K562 (cell line): ENCODE data around the gene MCC. TPM values are rescaled to one million over a fixed set of nuclear protein-coding genes. Genes with fewer than 3 reads are reported as not detected.

Experiments used
- ARID1B ChIP-seq: fragments of 450-650 bp; IDR thresholded peaks from 2 replicates; pipeline ENCODE4 v1.6.1; 2016; ENCODE audit warnings: antibody characterized with exemption, mild to moderate bottlenecking, inconsistent platforms
- BACH1 ChIP-seq: fragments of 200-800 bp; sonication (Bioruptor generic); IDR thresholded peaks from 2 replicates; pipeline ENCODE4 v1.6.1; 2016; ENCODE audit warnings: missing genetic modification characterization, missing compliant biosample characterization
- EGR1 ChIP-seq: fragments of 450-650 bp; conservative IDR thresholded peaks from 2 replicates; pipeline ENCODE4 v1.6.1; 2017; ENCODE audit warnings: mild to moderate bottlenecking
- GABPB1 ChIP-seq: sonication (generic); formaldehyde crosslinking; IDR thresholded peaks from 2 replicates; pipeline ENCODE4 v1.8.0; 2022; ENCODE audit warnings: mild to moderate bottlenecking, missing genetic modification reagents
- GATA2 ChIP-seq: sonication (generic); formaldehyde crosslinking; IDR thresholded peaks from 2 replicates; pipeline ENCODE4 v1.4.0; 2020; ENCODE audit warnings: mild to moderate bottlenecking, missing genetic modification reagents
- KDM1A ChIP-seq, 2 experiments: fragments of 450-650 bp; IDR thresholded peaks; 2 replicates each; pipeline ENCODE4 v1.6.1; 2016; ENCODE audit warnings: mild to moderate bottlenecking in 2 of 2
- MAFK ChIP-seq: IDR thresholded peaks from 2 replicates; pipeline ENCODE4 v1.6.1; 2011; ENCODE audit warnings: low read length, improper control_type of control experiment
- MAZ ChIP-seq, 2 experiments: fragments of 450-650 bp in 1 of 2; sonication (generic) in 1 of 2; formaldehyde crosslinking; IDR thresholded peaks in 1 of 2; conservative IDR thresholded peaks in 1 of 2; 2 replicates each; pipeline versions ENCODE4 v1.4.0 to v1.5.0; 2020; ENCODE audit warnings: mild to moderate bottlenecking in 1 of 2, missing genetic modification reagents in 1 of 2
- PHB2 ChIP-seq: fragments of 450-650 bp; IDR thresholded peaks from 2 replicates; pipeline ENCODE4 v1.6.1; 2017; ENCODE audit warnings: low read depth
- POLR2AphosphoS5 ChIP-seq: IDR thresholded peaks from 2 replicates; pipeline ENCODE4 v1.6.1; 2011; ENCODE audit warnings: mild to moderate bottlenecking, low read depth, low read length, moderate library complexity; ENCODE audit not compliant: control insufficient read depth, insufficient read depth
- RBFOX2 ChIP-seq: fragments of 200-400 bp; formaldehyde crosslinking; IDR thresholded peaks from 2 replicates; pipeline ENCODE4 v1.6.1; 2017; ENCODE audit warnings: low read depth, mild to moderate bottlenecking, low read length, moderate library complexity
- ZNF146 ChIP-seq: IDR thresholded peaks from one replicate; pipeline ENCODE4 v1.6.1; 2018; ENCODE audit warnings: missing compliant biosample characterization; ENCODE audit not compliant: unreplicated experiment
- ZNF24 ChIP-seq: fragments of 450-650 bp; IDR thresholded peaks from 2 replicates; pipeline ENCODE4 v1.6.1; 2016
- ZNF436 ChIP-seq: fragments of 250-450, 450-650 bp; sonication (Bioruptor Pico); formaldehyde crosslinking; IDR thresholded peaks from 2 replicates; pipeline ENCODE4 v1.7.0; 2020; ENCODE audit warnings: mild to moderate bottlenecking
- polyA plus RNA-seq, 8 experiments: library from polyadenylated mRNA; depleted of rRNA in 4 of 8; stranded (reverse) in 5 of 8; unstranded in 3 of 8; fragments of >200 nt; fragmentation: Nextera tagmentation in 2 of 8; fragmentation: Illumina TruSeq in 1 of 8; extraction: Ambion mirVana in 2 of 8; extraction: Trizol in 1 of 8; gene quantifications; 2 replicates each; pipeline versions ENCODE4 v1.2.1 to v1.2.3, GENCODE V29; 2011 to 2014; ENCODE audit warnings: inconsistent platforms in 1 of 8, missing spikeins in 1 of 8
- total RNA-seq, 7 experiments: library from RNA; depleted of rRNA in 6 of 7; stranded (reverse); fragments of >200 nt in 6 of 7; fragmentation: Illumina TruSeq in 2 of 7; extraction: Trizol in 2 of 7; gene quantifications; 2 replicates each; pipeline versions ENCODE4 v1.2.1 to v1.2.3, GENCODE V29; 2011 to 2021; ENCODE audit warnings: low replicate concordance in 1 of 7
- TF ChIP-seq, protein P1 (sequence below), 2 experiments: fragments of 450-650 bp in 1 of 2; sonication (generic) in 1 of 2; formaldehyde crosslinking in 1 of 2; IDR thresholded peaks in 1 of 2; conservative IDR thresholded peaks in 1 of 2; 2 replicates each; pipeline versions ENCODE4 v1.6.1 to v1.8.1; 2016 to 2023; ENCODE audit warnings: mild to moderate bottlenecking in 2 of 2, moderate library complexity in 2 of 2, inconsistent platforms in 1 of 2, missing genetic modification reagents in 1 of 2

Gene MCC
- total and polyA plus RNA-seq, 9 of the 15 experiments (the other 6 are each of a cell fraction or from before 2014, with no cell fraction given): 0.04 to 0.24 (median 0.06) TPM; not detected in 1

DNA sequence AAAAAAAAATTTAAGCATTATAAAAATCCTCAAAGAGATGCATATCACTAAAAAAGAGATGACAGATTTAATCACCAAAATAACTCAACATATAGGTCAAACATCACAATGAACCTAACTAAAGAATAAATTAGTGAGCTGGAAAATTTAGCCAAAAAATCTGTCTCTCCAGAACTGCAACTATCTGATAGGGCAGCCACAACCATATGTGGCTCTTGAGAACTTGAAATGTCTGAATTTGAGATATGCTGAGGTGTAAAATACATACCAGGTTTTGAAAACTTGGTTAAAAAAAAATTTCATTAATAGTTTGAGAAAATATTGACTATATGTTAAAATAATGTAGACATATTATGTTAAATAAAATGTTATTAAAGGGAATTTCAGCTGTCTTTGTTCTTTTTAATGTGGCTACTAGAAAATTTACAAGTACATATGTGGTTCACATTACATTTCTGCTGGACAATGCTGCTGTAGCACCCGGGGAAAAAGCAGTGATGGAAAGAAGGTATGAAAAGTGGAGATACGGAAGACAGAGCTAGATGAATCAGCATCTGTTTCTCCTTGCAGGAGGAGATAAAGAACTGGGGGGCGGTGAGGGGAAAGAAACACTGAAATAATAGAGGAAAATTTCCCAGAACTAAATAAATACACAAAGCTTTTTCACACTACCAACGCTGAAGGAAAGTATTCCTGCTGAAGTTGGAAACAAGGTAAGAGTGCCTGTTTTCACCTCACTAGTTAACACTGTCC, 445.6 kb downstream of the MCC start (continued):
- peak; percentile 86 for TF ChIP-seq POLR2AphosphoS5
- no peak for TF ChIP-seq BACH1
- TF ChIP-seq EGR1: peak; percentile 77
- peak; percentile 84 to 89 for TF ChIP-seq KDM1A (IDR thresholded peaks at IDR 0.05)
- TF ChIP-seq GATA2 (CRISPR knock-in tag): peak; percentile 68; the same call in 1 of the 2 replicates
- TF ChIP-seq ZNF436 (CRISPR knock-in tag): no peak
- 0 out of 2 replicates have a peak, but pooled peaks have one; percentile 15 for TF ChIP-seq ZNF24
- TF ChIP-seq, protein P1, sequence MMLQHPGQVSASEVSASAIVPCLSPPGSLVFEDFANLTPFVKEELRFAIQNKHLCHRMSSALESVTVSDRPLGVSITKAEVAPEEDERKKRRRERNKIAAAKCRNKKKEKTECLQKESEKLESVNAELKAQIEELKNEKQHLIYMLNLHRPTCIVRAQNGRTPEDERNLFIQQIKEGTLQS (IDR thresholded peaks at IDR 0.05): peak; percentile 63; the same call in 1 of the 2 replicates
- TF ChIP-seq, protein P1 (CRISPR knock-in tag; conservative IDR thresholded peaks at IDR 0.05): no peak
- 0 out of 2 replicates have a peak, but pooled peaks have one; percentile 13 for TF ChIP-seq RBFOX2
- TF ChIP-seq GABPB1: peak; percentile 11; the same call in 1 of the 2 replicates
- no peak for TF ChIP-seq ZNF146
- peak in 1 of 2 experiments; percentile 52; a peak in 1 of 4 replicates for TF ChIP-seq MAZ (CRISPR knock-in tag; conservative IDR thresholded peaks at IDR 0.05 in 1 of 2, IDR thresholded peaks at IDR 0.05 in 1 of 2)
- peak; percentile 98 for TF ChIP-seq ARID1B
- peak; percentile 52 for TF ChIP-seq MAFK
- TF ChIP-seq PHB2: peak; percentile 34; the same call in 1 of the 2 replicates
